B cell (primary cell): ENCODE results near the gene ARHGAP36.

Experiments
- CTCF ChIP-seq: fragments of 200-600 bp; IDR thresholded peaks from one replicate; pipeline ENCODE4 v1.8.0; 2022; ENCODE audit warnings: antibody characterized with exemption, mild to moderate bottlenecking
- EZH2 ChIP-seq: IDR thresholded peaks from 2 replicates; pipeline ENCODE4 v1.6.1; 2012; ENCODE audit warnings: borderline replicate concordance, low read depth, mild to moderate bottlenecking, moderate library complexity, low read length; ENCODE audit not compliant: insufficient read depth, poor library complexity, severe bottlenecking

DNA sequence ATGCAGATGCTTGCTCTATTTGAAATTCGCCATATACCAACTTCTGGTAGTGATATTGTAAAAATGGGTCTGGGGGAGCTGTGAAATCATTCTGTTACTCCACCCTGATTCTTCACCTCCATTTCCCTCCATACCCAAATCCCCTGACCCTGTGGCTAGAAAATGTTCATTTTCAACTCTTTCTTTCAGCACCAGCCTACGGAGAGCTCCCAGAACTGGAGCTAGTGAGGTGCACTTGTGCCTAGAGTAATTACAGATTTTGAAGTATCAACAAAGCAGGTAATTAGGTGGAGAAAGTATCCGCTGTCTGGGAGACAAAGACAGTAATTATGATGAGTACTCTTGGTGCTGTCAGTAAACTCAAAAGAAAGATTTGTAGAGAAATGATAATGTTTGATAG is 8.1 kb downstream of the ARHGAP36 start:
- no peak for TF ChIP-seq CTCF
- TF ChIP-seq EZH2 = no peak
